Measurements from ENCODE around the gene TMEM208.
A peak's percentile ranks its signal among the peaks of the same experiment; 100 is the strongest.

TMEM208 gene

DNA sequence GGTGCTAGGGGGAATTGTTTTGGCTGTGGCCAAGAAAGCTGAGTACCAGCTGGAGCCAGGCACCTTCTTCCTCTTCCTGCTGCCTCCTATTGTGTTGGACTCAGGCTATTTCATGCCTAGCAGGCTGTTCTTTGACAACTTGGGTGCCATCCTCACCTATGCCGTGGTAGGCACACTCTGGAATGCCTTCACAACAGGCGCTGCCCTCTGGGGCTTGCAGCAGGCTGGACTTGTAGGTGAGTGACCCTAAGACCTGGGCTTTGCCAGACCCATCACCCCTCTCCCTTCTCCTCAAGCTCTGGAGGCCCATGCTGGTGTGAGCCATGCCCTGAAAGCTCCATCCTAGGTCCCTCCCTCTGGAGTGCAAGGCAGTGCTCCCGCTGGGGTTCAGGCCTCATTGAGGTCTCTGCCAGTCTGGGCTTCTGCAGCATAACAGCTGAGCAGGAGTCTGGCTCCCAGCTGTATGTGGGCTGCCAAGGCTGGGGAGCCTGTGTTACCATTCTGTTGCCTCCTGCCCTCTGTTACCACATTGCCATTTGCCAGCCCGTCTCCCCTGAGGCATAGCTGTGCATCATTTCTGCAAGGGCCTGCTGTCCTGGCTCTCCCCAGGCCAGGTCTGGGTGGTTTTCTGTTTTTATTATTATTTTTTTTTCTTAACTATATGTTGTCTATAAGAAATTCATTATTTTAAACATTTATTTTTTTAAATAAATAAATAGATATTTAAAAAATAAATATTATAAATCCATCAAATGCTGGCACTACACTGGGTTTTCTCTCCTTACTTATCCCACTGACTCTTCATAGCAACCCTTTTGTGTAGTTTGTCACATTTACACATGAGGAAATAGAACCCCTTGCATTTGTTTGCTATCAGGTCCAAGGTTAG lies 25.9 kb downstream of the TMEM208 start:
- DNase-seq (ENCODE audit: low read depth) = no peak

DNA sequence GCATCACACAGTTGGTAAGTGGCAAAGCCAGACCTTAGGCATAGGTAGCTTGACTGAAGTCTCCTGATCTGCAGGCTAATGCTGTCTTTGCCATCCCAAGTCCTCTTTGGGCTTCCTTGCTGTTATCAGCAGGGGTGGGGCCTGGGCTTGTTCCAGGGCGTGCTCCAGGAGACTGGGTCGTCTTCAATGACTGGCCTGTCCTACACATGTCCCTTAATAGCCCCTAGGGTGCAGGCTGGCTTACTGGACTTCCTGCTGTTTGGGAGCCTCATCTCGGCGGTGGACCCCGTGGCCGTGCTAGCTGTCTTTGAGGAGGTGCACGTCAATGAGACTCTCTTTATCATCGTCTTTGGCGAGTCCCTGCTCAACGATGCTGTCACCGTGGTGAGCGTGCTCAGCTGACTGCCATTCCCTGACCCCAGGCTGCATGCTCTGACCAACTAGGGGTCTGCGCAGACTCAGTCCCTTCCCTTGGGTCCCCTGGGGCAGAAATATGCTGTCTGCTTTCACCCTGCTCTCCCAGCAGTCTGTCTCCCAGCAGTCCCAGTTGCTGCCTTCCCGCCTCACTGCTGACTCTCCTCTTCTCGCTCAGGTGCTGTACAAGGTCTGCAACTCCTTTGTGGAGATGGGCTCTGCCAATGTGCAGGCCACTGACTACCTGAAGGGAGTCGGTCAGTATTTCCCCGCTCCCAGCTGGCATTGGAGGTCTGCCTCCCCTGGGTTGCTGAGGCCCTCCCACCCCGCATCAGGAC lies 28.0 kb downstream of the TMEM208 start:
- DNase-seq (ENCODE audit: low read depth) = no peak

DNA sequence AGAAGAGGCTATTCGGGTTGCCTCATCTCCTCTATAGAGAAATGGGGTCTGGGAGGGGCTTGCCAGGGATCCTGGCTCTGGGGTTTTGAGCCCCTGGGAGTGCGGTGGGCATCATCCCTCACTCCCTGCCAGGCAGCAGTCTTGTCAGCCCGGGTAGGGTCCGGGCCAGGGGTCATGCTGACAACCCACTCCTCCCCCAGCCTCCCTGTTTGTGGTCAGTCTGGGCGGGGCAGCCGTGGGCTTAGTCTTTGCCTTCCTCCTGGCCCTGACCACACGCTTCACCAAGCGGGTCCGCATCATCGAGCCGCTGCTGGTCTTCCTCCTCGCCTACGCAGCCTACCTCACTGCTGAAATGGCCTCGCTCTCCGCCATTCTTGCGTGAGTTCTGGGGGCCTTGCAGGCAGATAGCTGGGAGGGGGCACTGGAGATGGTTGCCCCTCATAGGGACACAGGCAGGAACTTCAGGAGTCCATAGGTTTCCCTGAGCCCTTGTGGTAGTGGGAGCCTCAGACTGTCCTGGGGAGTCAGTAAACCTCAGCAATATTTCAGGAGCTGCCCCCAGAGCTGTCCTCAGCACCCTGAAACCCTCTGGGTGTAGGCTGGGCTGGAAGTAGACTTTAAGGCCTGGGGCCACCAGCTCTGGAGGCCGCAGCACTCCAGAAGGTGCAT lies 28.8 kb downstream of the TMEM208 start:
- no peak for DNase-seq (ENCODE audit: low read depth)

DNA sequence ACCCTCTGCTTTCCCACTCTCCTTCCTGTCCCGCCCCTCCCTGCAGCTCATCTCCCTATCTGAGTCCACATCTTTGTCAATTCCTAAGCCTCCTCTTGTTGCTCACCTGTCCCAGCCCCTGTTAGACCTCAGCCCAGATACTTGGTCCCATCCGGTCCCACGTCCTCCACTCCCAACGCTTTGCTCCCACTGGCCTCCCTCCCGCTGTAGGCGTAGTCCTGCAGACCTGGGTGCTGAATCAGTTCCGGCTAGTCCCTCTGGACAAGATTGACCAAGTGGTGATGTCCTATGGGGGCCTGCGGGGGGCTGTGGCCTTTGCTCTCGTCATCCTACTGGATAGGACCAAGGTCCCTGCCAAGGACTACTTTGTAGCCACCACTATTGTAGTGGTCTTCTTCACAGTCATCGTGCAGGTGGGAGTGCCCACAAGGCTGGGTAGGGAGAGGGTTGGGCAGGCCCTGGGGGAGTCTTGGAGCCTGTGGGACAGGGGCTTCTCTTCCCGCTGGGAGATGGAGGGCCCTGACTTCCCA lies 29.8 kb downstream of the TMEM208 start:
- no peak for DNase-seq (ENCODE audit: low read depth)

DNA sequence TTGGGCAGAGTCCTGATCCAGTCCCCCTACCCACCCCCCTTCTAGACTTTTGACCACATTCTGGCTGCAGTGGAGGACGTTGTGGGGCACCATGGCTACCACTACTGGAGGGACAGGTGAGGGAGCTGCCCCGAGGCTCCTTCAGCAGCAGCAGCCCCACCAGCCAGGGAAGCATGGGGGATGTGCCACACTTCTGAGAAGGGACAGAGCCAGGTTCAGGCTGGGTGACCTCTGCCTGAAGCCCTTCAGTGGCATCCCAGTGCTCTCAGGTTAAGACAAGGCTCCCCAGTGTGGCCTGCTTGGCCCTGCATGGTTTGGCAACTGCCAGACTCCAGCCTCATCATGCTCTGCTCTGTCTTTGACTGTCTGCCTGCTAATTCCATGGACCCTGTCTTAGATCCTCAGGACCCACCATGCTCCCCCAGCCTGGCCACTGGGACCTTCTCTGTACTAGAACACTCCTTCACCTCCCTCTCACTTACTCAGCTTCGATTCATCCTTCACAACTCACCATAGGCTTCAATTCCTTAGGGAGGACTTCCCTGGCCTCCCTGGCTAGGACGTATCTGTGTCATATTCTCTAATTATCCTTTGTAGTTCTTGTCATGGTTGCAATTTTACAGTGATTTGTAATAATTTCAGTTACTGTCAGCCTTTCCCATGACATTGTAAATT lies 30.7 kb downstream of the TMEM208 start:
- no peak for DNase-seq (ENCODE audit: low read depth)

DNA sequence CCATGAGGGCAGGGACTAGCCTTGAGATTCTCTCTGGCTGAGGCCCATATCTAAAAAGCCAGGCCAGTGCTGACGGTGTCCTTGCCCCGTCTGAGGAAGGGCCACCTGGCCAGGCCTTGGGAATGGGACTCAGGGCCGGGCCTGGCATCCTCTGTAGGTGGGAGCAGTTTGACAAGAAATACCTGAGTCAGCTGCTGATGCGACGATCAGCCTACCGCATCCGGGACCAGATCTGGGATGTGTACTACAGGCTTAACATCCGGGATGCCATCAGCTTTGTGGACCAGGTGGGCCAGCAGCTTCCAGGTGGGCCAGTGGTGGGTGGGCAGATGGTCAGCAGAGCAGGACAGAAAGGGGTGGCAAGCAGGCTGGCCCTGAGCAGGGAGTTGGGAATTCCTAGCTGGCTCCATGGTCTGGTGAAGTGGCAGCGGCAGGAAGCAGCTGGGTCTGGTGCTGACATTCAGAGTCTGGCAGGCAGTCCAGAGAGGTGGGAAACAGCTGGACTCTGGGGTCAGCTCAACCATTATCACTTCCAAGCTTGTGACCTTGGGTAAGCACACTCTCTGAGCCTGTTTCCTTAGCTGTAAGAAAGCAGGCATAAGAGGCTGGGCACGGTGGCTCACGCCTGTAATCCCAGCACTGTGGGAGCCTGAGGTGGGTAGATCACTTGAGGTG lies 31.4 kb downstream of the TMEM208 start:
- no peak for DNase-seq (ENCODE audit: low read depth)

DNA sequence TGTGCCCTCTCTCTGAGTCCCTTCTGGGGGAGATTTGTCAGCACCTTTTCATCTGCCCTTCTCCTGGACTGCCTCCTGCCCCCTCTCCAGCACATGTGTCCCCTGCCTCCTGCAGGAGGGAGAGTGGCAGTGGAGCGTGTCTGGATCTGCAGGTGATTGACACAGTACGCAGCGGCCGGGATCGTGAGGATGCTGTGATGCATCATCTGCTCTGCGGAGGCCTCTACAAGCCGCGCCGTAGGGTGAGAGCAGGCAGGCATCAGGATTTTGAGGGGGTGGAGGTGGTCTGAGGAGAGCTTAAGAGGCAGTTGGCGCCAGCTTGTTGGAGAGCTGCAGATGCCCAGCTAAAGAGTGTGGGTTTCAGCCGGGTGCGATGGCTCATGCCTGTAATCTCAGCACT lies 32.8 kb downstream of the TMEM208 start:
- DNase-seq (ENCODE audit: low read depth) = no peak

DNA sequence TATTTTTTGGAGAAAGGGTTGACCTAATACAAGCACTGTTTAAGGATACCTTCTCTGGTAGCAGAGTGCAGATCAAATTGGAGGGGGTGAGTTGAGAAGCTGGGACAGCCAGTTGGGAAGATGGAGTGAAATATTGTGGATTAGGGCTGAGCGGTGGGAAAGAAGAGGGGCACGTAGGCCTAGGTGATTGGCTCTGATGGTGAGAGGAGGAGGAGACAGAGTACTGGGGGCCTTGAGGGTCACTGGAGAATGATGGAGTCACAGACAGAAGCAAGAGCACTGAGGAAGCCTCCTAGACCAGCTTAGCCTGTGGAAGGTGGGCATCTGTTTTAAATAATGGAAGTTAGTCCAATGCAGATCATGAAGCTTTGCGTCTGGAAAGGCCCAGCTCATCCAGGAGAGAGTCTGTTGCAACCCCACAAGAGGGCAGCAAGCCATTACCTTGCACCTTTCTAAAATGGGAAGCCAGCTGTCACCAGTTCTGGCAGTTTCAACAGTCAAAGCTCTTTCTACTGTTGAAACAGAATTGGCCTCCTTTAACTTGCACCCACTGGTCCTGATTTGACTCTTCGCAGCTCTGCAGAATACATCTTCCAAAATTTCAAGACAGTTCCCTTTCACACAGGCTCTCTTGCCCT lies 33.6 kb downstream of the TMEM208 start:
- DNase-seq (ENCODE audit: low read depth) = peak; percentile 58

DNA sequence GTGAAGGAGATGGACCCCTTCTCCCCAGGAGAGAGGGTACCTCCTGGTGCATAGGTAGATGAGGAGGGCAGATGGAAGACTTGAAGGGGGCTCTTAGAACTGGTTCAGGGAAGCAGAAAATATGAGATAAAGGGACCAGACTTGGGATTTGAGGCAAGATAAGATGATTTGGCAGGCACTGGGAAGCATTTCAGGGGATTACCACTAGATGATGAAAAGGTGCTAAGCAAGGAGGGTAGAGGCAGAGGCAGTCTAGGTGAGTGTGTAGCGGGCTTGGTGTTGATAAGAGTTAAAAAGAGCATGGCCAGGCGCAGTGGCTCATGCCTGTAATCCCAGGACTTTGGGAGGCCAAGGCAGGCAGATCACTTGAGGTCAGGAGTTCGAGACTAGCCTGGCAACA lies 36.3 kb downstream of the TMEM208 start:
- no peak for DNase-seq (ENCODE audit: low read depth)

DNA sequence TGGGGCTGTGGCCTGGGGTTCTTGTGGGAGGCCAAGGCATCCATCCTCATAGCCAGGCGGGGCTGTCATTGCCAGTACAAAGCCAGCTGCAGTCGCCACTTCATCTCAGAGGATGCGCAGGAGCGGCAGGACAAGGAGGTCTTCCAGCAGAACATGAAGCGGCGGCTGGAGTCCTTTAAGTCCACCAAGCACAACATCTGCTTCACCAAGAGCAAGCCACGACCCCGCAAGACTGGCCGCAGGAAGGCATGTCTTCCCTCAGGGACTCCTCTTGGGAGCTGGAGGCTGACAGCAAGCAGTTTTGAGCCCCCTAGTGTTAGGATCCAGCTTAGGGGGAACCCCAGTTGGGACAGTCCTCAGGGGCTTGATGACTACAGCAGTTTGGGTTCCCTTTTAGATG lies 37.3 kb downstream of the TMEM208 start:
- DNase-seq (ENCODE audit: low read depth) = no peak

DNA sequence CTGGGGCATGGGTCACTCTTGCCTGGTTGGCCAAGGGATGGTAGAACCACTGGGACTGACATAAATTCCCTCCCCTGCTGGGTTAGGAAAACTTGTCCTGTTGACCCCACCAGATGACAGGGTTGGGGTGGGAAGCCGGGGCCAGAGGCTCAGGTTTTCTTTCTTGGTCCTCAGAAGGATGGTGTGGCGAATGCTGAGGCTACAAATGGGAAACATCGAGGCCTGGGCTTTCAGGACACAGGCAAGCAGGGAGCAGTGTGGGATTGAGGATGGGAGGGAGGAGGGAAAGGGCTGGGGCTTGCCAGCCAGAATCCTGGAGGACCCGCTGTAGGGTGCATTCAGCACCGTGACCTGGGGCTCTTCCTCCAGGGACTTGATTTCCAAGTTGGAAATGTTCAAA lies 37.9 kb downstream of the TMEM208 start:
- DNase-seq (ENCODE audit: low read depth) = no peak

DNA sequence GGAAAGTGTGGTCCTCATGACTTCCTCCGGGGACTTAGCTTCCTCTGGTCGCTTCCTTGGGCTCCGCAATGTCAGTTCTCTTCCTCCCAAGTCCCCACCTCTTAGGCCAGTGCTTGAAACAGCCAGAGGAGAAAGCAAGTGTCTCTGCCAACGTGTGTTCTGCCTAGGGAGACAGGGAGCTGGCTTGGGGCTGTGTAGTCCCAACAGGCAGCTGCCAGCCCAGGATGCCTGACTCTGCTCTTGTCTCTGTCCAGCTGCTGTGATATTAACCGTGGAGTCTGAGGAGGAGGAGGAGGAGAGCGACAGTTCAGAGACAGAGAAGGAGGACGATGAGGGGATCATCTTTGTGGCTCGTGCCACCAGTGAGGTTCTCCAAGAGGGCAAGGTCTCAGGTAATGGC lies 38.9 kb downstream of the TMEM208 start:
- DNase-seq (ENCODE audit: low read depth) = no peak

DNA sequence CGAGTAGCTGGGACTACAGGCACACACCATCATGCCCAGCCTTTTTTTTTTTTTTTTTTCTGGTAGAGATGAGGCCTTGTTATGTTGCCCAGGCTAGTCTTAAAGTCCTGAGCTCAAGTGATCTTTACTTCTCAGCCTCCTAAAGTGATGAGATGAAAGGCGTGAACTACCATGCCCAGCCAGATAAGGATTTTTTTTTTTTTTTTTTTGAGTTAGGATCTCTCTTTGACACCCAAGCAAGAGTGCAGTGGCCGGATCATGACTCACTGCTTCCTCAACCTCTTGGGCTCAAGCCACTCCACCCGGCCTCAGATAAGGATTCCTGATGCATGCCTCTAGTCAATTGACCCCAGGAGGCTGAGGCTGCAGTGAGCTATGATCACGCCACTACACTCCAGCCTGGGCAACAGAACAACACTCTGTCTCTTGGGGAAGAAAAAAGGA lies 41.2 kb downstream of the TMEM208 start:
- DNase-seq (ENCODE audit: low read depth) = peak; percentile 93

DNA sequence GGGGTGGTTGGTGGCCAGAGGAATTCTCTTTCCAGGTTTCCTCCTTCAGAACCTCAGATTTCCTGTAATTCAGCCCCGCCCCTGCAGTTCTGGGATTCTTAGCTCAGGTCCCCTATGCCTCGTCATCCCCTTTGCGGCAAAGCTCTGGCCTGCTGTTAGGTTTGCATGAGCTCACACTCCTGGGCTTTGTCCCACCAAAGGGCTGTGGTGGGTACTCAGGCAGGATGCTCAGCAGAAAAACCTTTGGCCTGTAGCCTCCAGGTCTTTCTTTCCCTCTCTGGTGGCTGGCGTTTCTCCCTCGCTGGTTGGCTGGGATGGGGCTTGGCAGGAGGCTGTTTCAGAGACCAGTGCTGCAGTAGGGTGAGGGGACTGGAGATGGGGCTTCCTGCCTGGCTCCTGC lies 42.8 kb downstream of the TMEM208 start:
- DNase-seq (ENCODE audit: low read depth) = peak; percentile 70

DNA sequence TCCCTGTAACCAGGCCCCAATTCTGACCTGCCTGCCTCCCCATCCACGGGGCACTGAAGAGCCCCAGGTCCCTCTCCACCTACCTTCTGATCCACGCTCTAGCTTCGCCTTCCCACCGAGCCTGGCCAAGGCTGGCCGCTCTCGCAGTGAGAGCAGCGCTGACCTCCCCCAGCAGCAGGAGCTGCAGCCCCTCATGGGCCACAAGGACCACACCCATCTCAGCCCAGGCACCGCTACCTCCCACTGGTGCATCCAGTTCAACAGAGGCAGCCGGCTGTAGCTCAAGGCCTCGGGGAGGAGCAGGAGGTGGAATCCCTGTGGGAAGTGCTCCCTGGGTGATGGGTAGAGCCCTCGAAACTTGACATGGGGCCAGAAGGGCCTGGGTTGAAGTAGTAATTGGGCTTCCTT lies 44.0 kb downstream of the TMEM208 start:
- no peak for DNase-seq (ENCODE audit: low read depth)

DNA sequence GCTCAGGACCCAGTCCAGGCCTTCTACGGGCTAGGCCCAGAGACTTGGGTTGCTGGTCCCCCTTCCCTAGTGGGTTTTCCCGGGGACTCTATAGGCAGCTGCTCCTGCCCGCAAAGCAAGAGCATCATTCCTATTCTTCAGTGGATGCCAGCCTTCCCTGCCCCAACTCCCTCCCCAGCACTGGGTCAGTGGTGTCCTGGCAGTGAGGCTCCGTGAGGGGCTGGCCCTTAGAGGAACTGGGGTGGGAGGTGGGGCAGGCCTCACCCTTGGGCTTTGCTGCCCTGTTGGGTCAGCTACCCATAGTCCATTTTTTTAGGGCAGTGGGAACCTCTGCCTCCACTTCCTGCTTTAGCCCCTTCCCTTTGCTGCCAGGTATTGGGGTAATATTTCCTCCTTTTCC lies 44.5 kb downstream of the TMEM208 start:
- DNase-seq (ENCODE audit: low read depth) = no peak

DNA sequence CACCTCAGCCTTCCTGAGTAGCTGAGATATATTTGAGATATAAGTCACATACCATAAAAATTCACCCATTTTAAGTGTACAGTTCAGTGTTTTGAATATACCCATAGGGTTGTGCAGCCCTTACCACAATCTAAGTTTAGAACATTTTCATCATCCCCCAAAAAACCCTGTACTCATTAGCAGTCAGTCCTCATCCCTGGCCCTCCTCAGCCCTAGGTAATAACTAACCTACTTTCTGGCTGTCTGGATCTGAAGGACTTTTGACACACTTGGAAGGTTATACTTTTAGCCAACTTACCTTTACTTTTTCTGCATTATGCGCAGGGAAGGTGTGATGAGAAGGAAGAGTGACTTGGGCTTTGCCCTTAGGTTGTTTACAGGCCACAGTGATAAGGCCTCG lies 48.4 kb downstream of the TMEM208 start:
- no peak for DNase-seq (ENCODE audit: low read depth)

DNA sequence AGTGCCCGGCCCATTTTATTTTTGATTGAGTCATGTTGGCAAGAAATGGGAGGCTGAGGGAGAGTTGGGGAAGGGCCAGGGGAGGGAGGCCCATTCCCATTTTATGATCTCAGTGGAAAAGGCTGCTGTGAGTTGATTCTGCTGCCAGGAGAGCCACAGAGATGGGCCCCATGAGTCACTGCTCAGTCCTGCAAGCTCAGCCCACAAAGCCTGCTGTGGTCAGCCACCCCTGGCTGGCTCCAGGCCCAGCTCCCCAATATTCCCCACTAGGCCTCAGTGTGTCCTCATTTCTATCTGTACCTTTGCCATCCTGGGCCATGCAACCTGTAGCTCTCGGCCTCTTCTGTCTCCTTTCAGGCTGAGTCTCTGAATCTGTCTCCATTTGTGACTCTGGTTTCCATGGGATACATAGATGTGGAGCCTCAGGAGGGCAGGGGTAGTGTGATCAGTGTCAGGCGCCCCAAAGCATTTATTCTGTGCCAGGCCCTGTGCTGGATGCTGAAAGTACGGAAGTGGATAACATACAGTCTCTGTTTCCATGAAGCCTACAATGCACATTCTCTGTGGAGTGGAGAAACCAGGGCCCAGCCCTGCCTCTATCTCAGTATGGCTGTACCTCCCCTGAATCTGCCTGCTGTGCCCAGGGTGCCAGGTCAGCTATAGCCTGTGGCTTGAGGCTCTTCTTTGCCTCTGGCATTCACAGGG lies 50.5 kb downstream of the TMEM208 start:
- DNase-seq (ENCODE audit: low read depth) = peak; percentile 99

DNA sequence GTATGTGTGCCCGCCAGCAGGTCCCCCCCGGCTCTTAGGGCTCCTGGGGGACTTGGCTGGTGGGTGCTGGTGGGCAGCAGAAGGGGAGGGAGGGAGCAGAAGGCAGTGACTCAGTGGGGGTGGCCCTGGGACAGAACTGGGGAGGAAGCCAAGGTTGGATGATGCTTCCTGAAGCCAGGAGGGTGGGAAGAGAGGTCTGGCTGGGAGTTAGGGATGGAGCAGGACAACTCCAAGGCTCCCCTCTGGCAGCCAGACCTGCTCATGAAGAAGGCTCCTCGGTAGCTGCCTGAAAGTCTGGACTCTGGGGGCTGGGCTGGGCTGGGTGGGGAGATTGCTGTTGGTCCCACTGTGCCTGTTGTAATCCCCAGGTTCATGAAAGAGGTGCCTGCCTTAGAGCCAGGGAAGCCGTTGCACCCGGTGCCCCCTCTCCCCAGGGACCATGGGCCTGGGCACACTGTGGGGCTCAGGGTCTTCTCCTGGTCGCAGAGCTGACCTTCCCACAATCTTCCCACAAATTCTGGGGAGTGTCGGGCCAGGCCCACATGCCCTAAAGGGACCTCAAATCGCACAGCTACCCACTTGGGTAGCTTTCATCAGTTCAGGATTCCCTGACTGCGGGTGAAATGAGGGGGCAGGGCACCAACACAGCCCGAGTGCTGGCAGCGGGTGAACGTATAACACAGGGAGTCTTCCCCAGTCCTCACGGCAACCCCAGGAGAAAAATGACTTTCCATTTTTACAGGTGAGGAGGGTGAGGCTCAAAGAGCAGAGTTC lies 51.3 kb downstream of the TMEM208 start:
- DNase-seq (ENCODE audit: low read depth) = peak; percentile 52
